ENCODE results near the gene ASTL.

ASTL gene

GRCh38 chr2:96135171-96135570, 3.1 kb downstream of the ASTL start:
- no peaks in the 10 kb centered on the region for H3K9me3 Mint-ChIP-seq
- no peak overlapping the region for H3K27ac Mint-ChIP-seq
- H3K4me3 Mint-ChIP-seq = no peak overlapping the region
- peaks cover 21% of the 10 kb centered on the region for H3K27me3 Mint-ChIP-seq
- H3K4me1 Mint-ChIP-seq (ENCODE audit: low read depth) = peaks cover 9% of the 10 kb centered on the region
- intact Hi-C loops (cut with micrococcal nuclease) = no loop called here
- H3K36me3 Mint-ChIP-seq (ENCODE audit: low read depth) = no peaks in the 10 kb centered on the region

DNA sequence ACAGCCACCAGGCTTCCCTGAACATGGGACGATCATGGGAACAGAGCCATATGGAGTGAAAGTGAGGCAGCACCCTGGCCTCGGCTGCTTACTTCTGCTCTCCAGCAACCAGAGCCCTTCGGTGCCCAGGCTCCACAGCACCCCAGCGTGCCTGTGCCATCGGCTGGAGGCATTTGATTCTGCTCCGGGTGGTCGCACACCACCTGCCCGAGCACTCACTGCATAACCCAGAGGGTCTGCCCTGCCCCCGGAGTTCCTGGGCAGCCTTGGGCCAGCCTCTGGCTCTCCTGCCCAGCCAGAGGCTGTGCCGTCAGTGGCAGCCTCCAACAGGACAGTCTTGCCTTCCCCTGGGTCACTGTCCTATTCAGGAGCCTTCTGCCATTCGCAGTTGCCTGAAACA, 3.9 kb downstream of the ASTL start:
- peaks cover 23% of the 10 kb centered on the region for H3K27me3 Mint-ChIP-seq
- no peak overlapping the region for H3K4me3 Mint-ChIP-seq
- no peaks in the 10 kb centered on the region for H3K36me3 Mint-ChIP-seq (ENCODE audit: low read depth)
- H3K4me1 Mint-ChIP-seq (ENCODE audit: low read depth) = peaks cover 9% of the 10 kb centered on the region
- no peaks in the 10 kb centered on the region for H3K9me3 Mint-ChIP-seq
- no peak overlapping the region for H3K27ac Mint-ChIP-seq
- intact Hi-C loops (cut with micrococcal nuclease) = no loop called here

- no peaks in the 10 kb centered on the region for H3K36me3 Mint-ChIP-seq (ENCODE audit: low read depth)
- H3K4me3 Mint-ChIP-seq = no peak overlapping the region
- no peaks in the 10 kb centered on the region for H3K9me3 Mint-ChIP-seq
- H3K27ac Mint-ChIP-seq = no peak overlapping the region
- intact Hi-C loops (cut with micrococcal nuclease) = no loop called here
- H3K4me1 Mint-ChIP-seq (ENCODE audit: low read depth) = no peaks in the 10 kb centered on the region
- peaks cover 18% of the 10 kb centered on the region for H3K27me3 Mint-ChIP-seq
Observed at GRCh38 chr2:96131813-96132745, 6.2 kb downstream of the ASTL start.

DNA sequence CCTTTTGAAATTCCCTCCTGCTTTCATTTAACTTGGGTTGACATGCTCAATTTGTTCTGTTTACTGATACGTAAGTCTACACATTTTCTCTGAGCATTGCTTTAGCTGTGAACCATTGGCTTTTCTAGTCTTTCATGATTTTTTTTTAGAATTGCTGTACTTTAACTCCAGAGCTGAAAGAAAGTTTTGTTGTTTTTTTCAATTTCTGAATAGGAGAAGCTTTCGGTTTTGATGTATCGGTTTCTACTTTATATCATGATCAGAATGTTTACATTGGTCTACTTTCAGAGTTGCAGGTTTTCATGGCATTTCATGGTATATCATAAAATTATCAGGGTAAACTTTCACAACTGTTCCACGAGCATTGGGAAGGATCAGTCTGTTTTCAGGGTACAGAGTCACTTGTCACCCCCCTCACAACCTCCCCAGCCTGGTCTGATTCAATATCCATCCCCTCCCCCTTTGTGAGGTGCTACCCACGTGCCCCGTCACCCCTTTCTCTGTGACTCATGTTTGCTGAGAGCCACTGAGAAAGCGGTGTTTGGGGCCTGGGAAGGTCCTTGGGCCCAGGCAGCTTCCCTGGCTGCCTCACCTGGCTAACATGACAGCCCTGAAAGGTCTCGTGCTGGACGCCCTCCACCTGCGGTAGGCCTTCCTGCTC, 7.0 kb downstream of the ASTL start:
- Mint-ChIP-seq H3K27me3 (peaks cover 18% of the 10 kb centered on the region), H3K27ac (no peak overlapping the region), H3K4me3 (no peak overlapping the region), H3K4me1 (ENCODE audit: low read depth) (no peaks in the 10 kb centered on the region), H3K36me3 (ENCODE audit: low read depth) (no peaks in the 10 kb centered on the region), H3K9me3 (no peaks in the 10 kb centered on the region)
- intact Hi-C loops (cut with micrococcal nuclease) = no loop called here

GRCh38 chr2:96130483-96130882, 7.8 kb downstream of the ASTL start:
- H3K27me3 Mint-ChIP-seq = peaks cover 14% of the 10 kb centered on the region
- H3K9me3 Mint-ChIP-seq = no peaks in the 10 kb centered on the region
- H3K4me3 Mint-ChIP-seq = no peak overlapping the region
- intact Hi-C loops (cut with micrococcal nuclease) = no loop called here
- no peaks in the 10 kb centered on the region for H3K36me3 Mint-ChIP-seq (ENCODE audit: low read depth)
- H3K4me1 Mint-ChIP-seq (ENCODE audit: low read depth) = peaks cover under 1% of the 10 kb centered on the region
- no peak overlapping the region for H3K27ac Mint-ChIP-seq

- intact Hi-C loops (cut with micrococcal nuclease) = no loop called here
- peaks cover 9% of the 10 kb centered on the region for H3K4me1 Mint-ChIP-seq (ENCODE audit: low read depth)
- no peak overlapping the region for H3K27ac Mint-ChIP-seq
- peaks cover 18% of the 10 kb centered on the region for H3K27me3 Mint-ChIP-seq
- H3K36me3 Mint-ChIP-seq (ENCODE audit: low read depth) = no peaks in the 10 kb centered on the region
- H3K9me3 Mint-ChIP-seq = no peaks in the 10 kb centered on the region
- H3K4me3 Mint-ChIP-seq = no peak overlapping the region
Observed at GRCh38 chr2:96129528-96130120, 8.7 kb downstream of the ASTL start.

DNA sequence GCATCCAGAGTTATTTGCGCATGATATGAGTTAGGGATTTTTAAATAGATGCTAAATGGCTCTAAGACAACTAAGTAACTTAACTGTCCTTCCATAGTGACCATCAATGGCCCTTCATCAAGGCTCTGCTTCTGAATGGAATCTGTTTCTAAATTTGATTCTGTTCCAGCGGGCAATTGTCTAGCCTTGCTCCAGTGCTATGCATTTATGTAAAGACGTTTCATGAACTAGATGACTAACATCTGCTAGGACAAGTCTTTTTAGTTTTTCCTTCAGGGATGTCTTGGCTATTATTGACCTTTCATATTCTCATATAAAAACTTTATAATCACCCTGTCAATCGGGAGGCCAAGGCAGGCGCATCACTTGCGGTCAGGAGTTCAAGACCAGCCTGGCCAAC, 9.8 kb downstream of the ASTL start:
- no peaks in the 10 kb centered on the region for H3K36me3 Mint-ChIP-seq (ENCODE audit: low read depth)
- peaks cover 21% of the 10 kb centered on the region for H3K4me1 Mint-ChIP-seq (ENCODE audit: low read depth)
- peaks cover 19% of the 10 kb centered on the region for H3K27me3 Mint-ChIP-seq
- no peak overlapping the region for H3K27ac Mint-ChIP-seq
- no peaks in the 10 kb centered on the region for H3K9me3 Mint-ChIP-seq
- no peak overlapping the region for H3K4me3 Mint-ChIP-seq
- intact Hi-C loops (cut with micrococcal nuclease) = no loop called here

- intact Hi-C loops (cut with micrococcal nuclease) = no loop called here
- Mint-ChIP-seq H3K9me3 (no peaks in the 10 kb centered on the region), H3K36me3 (ENCODE audit: low read depth) (no peaks in the 10 kb centered on the region), H3K27me3 (peaks cover 37% of the 10 kb centered on the region), H3K4me3 (no peak overlapping the region), H3K27ac (no peak overlapping the region), H3K4me1 (ENCODE audit: low read depth) (peaks cover 50% of the 10 kb centered on the region)
Observed at GRCh38 chr2:96124406-96125265, 13.7 kb downstream of the ASTL start.

DNA sequence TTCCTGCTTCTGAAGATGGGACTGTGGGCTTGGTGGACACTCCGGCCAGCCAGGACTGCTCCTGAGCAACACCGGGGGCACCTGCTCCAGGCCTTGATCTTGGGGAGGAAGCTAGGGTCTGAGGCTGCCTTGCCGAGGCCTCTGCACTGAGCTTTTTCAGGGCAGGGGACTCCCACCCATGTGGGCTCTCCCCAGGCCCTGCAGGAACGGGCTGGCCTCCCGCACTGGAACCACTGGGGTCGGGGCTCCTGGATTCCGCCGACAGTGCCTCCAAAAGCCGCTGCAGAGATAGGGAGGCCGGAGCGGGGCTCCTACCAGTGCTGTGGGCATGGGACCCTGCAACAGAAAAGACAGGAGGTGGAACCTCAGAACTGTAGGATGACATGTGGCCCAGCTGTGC, 14.4 kb downstream of the ASTL start:
- peaks cover 57% of the 10 kb centered on the region for H3K4me1 Mint-ChIP-seq (ENCODE audit: low read depth)
- H3K36me3 Mint-ChIP-seq (ENCODE audit: low read depth) = no peaks in the 10 kb centered on the region
- no peak overlapping the region for H3K27ac Mint-ChIP-seq
- no peak overlapping the region for H3K4me3 Mint-ChIP-seq
- intact Hi-C loops (cut with micrococcal nuclease) = no loop called here
- no peaks in the 10 kb centered on the region for H3K9me3 Mint-ChIP-seq
- H3K27me3 Mint-ChIP-seq = peaks cover 43% of the 10 kb centered on the region

DNA sequence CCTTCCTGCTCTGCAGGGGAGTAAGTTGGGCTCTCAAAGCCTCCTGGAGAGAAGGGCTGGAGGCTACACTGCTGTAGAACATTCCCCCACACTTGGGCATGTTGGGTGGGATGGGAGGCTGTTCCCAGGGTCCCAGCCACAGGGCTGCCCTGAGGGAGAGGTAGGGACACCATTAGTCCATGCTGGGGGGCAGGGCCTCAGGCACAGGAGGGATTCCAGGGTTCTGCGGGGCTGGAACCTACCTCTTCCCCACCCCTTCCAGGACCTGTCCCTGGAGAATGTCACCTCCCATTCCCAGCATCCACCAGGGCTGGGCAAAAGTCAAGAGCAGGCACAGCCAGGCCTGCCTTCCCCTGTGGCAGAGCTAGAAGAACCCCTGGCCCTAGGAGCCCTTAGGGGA, 15.0 kb downstream of the ASTL start:
- H3K4me1 Mint-ChIP-seq (ENCODE audit: low read depth) = peaks cover 60% of the 10 kb centered on the region
- H3K4me3 Mint-ChIP-seq = no peak overlapping the region
- H3K27ac Mint-ChIP-seq = no peak overlapping the region
- H3K27me3 Mint-ChIP-seq = peaks cover 49% of the 10 kb centered on the region
- no peaks in the 10 kb centered on the region for H3K9me3 Mint-ChIP-seq
- H3K36me3 Mint-ChIP-seq (ENCODE audit: low read depth) = no peaks in the 10 kb centered on the region
- intact Hi-C loops (cut with micrococcal nuclease) = no loop called here

DNA sequence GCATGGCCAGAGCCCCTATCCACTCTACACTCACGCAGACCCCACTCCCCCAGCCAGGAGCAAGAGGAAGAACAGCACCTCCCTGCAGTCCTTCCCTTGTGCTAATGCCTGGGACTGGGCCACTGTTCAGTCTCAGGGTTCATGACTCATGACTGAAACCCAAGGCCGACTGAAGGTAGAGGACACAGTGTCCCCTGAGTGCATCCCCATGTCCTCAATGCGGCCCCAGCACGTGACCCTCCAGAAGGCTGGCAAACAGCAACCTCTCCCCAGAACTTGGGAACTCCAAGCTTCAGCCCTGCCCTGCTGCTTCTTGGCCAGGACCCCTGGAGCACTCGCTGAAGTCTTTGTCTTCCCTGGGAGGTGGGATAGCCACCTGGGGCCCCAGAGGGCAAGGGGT, 15.9 kb downstream of the ASTL start:
- no peak overlapping the region for H3K27ac Mint-ChIP-seq
- peaks cover 66% of the 10 kb centered on the region for H3K4me1 Mint-ChIP-seq (ENCODE audit: low read depth)
- H3K9me3 Mint-ChIP-seq = no peaks in the 10 kb centered on the region
- H3K27me3 Mint-ChIP-seq = peaks cover 58% of the 10 kb centered on the region
- intact Hi-C loops (cut with micrococcal nuclease) = no loop called here
- H3K4me3 Mint-ChIP-seq = no peak overlapping the region
- no peaks in the 10 kb centered on the region for H3K36me3 Mint-ChIP-seq (ENCODE audit: low read depth)

DNA sequence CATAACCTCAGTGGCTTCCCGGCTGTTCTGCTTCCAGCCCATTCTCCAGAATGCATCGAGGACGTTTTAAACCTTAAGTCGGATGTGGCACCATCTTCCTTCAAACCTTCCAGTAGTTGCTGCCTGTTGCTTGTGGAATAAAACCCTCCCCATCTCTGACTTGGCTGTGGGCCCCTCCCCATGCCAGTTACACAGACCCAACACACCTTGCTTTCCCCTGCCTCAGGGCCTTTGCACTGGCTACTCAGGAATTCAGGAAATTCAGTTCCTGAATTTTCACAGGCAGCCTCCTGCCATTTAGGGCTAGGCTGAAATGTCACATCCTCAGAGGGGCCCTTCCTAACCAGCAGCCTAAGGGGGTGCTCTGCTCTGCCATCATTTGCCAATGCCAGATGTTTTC, 16.9 kb downstream of the ASTL start:
- H3K27ac Mint-ChIP-seq = no peak overlapping the region
- no peak overlapping the region for H3K4me3 Mint-ChIP-seq
- intact Hi-C loops (cut with micrococcal nuclease) = no loop called here
- peaks cover 63% of the 10 kb centered on the region for H3K27me3 Mint-ChIP-seq
- H3K4me1 Mint-ChIP-seq (ENCODE audit: low read depth) = peaks cover 67% of the 10 kb centered on the region
- H3K36me3 Mint-ChIP-seq (ENCODE audit: low read depth) = no peaks in the 10 kb centered on the region
- H3K9me3 Mint-ChIP-seq = no peaks in the 10 kb centered on the region

DNA sequence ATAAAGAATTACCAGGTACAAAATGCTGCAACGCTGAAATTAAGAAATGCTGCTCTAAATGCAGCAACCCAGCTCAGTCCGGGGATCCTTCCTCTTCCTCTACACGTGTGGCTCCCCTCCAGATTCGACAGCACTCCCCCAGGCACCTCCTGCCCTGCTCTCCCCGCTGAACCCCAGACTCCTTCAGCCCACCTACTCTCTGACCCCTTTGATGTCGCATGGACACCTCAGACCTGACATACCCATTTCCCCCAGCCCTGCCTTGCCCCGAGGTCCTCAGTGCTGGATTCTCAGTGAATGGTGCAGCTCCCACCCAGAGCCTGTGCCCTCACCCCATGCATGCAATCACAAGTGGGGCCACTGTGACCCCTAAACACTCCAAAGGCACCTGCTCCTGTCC, 17.3 kb downstream of the ASTL start:
- H3K4me1 Mint-ChIP-seq (ENCODE audit: low read depth) = peaks cover 71% of the 10 kb centered on the region
- intact Hi-C loops (cut with micrococcal nuclease) = no loop called here
- no peaks in the 10 kb centered on the region for H3K9me3 Mint-ChIP-seq
- no peaks in the 10 kb centered on the region for H3K36me3 Mint-ChIP-seq (ENCODE audit: low read depth)
- peaks cover 67% of the 10 kb centered on the region for H3K27me3 Mint-ChIP-seq
- no peak overlapping the region for H3K4me3 Mint-ChIP-seq
- H3K27ac Mint-ChIP-seq = no peak overlapping the region

Data from dendritic cell treated with granulocyte-macrophage colony-stimulating factor and Interleukin-4, amounts not matched to agents 40 ng/mL and 50 ng/mL, for 4 days (primary cell).